A549 (cell line): ENCODE measurements around the gene RXFP1.

Source experiments
- CHD4 ChIP-seq: fragments of 200-600 bp; sonication (generic); IDR thresholded peaks from 2 replicates; pipeline ENCODE4 v1.6.1; 2016; ENCODE audit warnings: antibody characterized with exemption, mild to moderate bottlenecking, borderline replicate concordance
- EHMT2 ChIP-seq: fragments of 200-600 bp; sonication (generic); IDR thresholded peaks from 2 replicates; pipeline ENCODE4 v1.6.1; 2016; ENCODE audit warnings: antibody characterized with exemption, low read depth, mild to moderate bottlenecking, moderate library complexity
- TF ChIP-seq, protein P1 (sequence below): IDR thresholded peaks from 2 replicates; pipeline ENCODE4 v1.6.1; 2012
- TF ChIP-seq, protein P2 (sequence below): IDR thresholded peaks from 2 replicates; pipeline ENCODE4 v1.6.1; 2012; ENCODE audit warnings: low read depth, borderline replicate concordance
- TF ChIP-seq, protein P3 (sequence below): fragments of >200 bp; sonication (Bioruptor Twin); formaldehyde crosslinking; IDR thresholded peaks from 3 replicates; pipeline ENCODE4 v1.5.1; 2016
- TF ChIP-seq, protein P4 (sequence below): fragments of 150-350 bp; IDR thresholded peaks from 2 replicates; pipeline ENCODE4 v1.6.1; 2014; ENCODE audit warnings: low read depth, mild to moderate bottlenecking, low read length
- TF ChIP-seq, protein P5 (sequence below): fragments of 200-600 bp; sonication (generic); IDR thresholded peaks from 2 replicates; pipeline ENCODE4 v1.6.1; 2016; ENCODE audit warnings: antibody characterized with exemption, mild to moderate bottlenecking, moderate library complexity

DNA sequence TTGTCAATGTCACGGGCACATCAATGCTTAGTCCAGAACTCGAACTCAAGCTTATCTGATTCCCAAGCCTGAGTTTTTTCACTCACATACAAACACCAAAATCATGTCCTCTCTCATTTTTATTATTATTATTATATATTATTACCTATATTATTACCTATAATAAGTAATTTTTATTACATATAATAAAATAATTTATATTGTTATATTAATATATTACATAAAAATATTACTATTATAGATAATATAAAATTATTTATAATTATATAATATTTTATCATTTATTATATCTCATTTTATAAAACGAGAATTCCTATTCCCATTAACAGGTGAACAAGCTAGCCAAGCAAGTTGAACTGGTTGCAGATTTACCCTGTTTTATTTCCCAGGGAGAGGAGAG lies 13.0 kb downstream of the RXFP1 start:
- TF ChIP-seq, protein P1, sequence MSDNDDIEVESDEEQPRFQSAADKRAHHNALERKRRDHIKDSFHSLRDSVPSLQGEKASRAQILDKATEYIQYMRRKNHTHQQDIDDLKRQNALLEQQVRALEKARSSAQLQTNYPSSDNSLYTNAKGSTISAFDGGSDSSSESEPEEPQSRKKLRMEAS, result no peak
- TF ChIP-seq CHD4, result no peak
- TF ChIP-seq, protein P2, sequence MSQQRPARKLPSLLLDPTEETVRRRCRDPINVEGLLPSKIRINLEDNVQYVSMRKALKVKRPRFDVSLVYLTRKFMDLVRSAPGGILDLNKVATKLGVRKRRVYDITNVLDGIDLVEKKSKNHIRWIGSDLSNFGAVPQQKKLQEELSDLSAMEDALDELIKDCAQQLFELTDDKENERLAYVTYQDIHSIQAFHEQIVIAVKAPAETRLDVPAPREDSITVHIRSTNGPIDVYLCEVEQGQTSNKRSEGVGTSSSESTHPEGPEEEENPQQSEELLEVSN, result no peak
- TF ChIP-seq, protein P3, sequence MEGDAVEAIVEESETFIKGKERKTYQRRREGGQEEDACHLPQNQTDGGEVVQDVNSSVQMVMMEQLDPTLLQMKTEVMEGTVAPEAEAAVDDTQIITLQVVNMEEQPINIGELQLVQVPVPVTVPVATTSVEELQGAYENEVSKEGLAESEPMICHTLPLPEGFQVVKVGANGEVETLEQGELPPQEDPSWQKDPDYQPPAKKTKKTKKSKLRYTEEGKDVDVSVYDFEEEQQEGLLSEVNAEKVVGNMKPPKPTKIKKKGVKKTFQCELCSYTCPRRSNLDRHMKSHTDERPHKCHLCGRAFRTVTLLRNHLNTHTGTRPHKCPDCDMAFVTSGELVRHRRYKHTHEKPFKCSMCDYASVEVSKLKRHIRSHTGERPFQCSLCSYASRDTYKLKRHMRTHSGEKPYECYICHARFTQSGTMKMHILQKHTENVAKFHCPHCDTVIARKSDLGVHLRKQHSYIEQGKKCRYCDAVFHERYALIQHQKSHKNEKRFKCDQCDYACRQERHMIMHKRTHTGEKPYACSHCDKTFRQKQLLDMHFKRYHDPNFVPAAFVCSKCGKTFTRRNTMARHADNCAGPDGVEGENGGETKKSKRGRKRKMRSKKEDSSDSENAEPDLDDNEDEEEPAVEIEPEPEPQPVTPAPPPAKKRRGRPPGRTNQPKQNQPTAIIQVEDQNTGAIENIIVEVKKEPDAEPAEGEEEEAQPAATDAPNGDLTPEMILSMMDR, result no peak
- TF ChIP-seq, protein P4, sequence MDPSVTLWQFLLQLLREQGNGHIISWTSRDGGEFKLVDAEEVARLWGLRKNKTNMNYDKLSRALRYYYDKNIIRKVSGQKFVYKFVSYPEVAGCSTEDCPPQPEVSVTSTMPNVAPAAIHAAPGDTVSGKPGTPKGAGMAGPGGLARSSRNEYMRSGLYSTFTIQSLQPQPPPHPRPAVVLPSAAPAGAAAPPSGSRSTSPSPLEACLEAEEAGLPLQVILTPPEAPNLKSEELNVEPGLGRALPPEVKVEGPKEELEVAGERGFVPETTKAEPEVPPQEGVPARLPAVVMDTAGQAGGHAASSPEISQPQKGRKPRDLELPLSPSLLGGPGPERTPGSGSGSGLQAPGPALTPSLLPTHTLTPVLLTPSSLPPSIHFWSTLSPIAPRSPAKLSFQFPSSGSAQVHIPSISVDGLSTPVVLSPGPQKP, result no peak
- no peak for TF ChIP-seq EHMT2
- TF ChIP-seq, protein P5, sequence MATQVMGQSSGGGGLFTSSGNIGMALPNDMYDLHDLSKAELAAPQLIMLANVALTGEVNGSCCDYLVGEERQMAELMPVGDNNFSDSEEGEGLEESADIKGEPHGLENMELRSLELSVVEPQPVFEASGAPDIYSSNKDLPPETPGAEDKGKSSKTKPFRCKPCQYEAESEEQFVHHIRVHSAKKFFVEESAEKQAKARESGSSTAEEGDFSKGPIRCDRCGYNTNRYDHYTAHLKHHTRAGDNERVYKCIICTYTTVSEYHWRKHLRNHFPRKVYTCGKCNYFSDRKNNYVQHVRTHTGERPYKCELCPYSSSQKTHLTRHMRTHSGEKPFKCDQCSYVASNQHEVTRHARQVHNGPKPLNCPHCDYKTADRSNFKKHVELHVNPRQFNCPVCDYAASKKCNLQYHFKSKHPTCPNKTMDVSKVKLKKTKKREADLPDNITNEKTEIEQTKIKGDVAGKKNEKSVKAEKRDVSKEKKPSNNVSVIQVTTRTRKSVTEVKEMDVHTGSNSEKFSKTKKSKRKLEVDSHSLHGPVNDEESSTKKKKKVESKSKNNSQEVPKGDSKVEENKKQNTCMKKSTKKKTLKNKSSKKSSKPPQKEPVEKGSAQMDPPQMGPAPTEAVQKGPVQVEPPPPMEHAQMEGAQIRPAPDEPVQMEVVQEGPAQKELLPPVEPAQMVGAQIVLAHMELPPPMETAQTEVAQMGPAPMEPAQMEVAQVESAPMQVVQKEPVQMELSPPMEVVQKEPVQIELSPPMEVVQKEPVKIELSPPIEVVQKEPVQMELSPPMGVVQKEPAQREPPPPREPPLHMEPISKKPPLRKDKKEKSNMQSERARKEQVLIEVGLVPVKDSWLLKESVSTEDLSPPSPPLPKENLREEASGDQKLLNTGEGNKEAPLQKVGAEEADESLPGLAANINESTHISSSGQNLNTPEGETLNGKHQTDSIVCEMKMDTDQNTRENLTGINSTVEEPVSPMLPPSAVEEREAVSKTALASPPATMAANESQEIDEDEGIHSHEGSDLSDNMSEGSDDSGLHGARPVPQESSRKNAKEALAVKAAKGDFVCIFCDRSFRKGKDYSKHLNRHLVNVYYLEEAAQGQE, result no peak
